ENCODE measurements around the gene XKR8.
"Not testable (repeated sequence)": the region's sequence is repeated elsewhere in the genome, so short reads cannot be mapped to it uniquely, and the experiment has no call there.

Gene XKR8

DNA sequence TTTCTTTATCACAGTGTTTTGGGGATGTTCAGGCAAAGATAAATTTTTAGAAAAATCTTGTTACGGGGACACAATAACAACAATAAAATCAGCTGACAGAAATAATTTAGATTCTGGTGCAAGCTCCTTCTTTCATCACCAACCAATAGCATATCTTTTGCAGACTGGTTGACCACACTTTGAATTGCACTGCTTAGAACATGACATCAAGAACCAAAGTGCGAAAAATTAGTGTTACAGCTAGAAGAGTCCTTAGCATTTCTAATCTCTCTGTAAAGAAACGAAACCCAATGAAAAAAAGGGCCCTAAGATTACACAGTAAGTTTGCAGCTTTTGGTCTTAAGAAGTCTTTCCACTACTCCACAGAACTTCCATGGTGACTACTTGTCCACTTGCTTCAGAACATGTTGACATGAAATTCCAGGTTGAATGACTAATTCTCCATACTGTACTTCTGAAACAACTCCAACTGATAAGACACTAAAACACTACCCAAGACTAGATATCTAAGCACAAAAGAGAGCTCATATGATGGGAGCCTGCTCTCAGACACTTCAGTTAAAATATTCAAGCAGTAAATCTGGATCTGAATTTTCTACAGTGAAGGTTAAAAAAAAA, 31.3 kb downstream of the XKR8 start:
- DNase-seq (ENCODE audit: low read depth) = no peak

DNA sequence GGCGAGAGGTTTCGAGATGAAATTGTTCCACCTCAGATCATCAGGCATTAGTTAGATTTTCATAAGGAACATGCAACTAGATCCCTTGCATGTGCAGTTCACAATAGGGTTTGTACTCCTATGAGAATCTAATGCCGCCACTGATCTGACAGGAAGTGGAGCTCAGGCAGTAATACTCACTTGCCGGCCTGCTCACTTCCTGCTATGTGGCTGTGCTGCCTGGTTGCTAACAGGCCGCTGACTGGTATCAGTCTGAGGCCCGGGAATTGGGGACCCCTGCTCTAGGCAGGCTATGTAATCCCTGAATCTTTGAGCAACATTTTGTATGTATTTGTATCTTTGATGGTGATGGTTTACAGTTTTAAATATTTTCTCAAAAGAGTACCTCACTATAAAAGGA, 32.5 kb downstream of the XKR8 start:
- no peak for DNase-seq (ENCODE audit: low read depth)

DNA sequence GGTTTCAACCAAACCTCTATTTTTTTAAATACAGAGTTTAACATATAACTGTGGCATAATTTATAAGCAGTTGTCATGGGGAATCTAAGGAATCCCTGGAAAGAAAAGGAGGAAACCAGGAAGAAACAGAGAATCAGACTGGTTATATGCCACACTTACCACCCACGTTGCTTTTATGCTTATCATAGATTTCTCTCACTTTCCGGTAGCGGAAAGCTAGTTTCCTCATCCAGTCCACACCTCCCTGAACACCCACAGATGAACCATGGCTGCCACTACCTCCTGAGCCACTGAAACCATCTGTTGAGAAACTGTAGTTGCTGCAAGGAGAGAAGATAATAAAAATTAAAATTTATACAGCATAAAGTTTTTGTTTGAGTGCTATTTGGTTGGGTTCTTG, 33.5 kb downstream of the XKR8 start:
- no peak for DNase-seq (ENCODE audit: low read depth)

DNA sequence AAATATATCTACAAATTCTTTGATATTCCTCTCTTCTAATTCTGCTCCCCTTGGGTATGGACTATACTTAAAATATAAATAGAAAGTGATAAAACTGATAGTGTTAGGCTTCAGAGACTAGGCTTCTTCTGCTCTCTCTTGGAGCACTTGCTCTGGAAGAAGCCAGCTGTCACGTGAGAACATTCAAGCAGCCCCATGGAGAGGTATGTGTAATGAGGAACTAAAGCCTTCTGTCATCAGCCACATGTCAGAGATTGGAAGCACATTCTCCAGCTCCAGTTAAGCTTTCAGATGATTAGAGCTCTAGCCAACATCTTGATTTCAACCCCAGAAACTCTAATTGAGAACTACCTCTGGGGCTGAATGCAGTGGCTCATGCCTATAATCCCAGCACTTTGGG, 34.3 kb downstream of the XKR8 start:
- DNase-seq (ENCODE audit: low read depth) = no peak

DNA sequence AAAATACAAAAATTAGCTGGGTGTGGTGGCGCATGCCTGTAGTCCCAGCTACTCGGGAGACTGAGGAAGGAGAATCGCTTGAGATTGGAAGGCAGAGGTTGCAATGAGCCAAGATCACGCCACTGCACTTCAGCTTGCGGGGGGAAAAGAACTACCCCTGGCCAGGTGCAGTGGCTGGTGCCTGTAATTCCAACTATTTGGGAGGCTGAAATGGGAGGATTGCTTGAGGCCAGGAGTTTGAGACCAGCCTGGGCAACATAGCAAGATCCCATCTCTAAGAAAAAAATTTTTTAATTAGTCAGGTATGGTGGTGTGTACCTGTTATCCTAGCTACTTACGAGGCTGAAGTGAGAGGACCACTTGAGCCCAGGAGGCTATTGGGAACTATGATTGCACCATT, 34.8 kb downstream of the XKR8 start:
- DNase-seq (ENCODE audit: low read depth) = not testable (repeated sequence)

DNA sequence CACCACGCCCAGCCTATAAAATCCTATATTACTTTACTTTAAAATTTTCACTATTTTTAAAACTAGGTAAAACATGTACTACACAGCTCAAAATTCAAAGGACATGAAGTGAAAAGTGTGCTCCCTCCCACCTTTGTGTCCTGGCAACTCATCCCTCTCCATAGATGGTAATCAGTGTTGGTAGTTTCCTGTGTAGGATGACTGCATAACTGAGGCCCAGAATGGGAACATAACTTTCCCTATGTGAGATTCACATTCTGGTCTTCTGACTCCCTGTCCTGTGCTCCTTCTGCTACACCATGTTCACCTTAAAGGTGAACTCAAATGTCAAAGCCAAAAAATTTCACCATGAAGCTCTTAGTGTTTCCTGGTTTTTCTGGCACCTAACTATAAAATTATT, 39.3 kb downstream of the XKR8 start:
- DNase-seq (ENCODE audit: low read depth) = no peak

DNA sequence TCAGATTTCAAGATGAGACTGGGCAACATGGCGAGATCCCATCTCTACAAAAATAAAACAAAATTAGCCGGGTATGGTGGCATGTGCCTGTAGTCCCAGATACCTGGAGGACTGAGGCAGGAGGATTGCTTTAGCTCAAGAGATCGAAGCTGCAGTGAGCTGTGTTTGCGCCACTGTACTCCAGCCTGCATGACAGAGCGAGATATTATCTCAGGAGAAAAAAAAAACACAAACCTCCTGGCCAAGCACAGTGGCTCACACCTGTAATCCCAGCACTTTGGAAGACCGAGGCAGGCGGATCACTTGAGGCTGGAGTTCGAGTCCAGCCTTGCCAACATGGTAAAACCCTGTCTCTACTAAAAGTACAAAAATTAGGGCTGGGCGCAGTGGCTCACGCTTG, 42.8 kb downstream of the XKR8 start:
- no peak for DNase-seq (ENCODE audit: low read depth)

DNA sequence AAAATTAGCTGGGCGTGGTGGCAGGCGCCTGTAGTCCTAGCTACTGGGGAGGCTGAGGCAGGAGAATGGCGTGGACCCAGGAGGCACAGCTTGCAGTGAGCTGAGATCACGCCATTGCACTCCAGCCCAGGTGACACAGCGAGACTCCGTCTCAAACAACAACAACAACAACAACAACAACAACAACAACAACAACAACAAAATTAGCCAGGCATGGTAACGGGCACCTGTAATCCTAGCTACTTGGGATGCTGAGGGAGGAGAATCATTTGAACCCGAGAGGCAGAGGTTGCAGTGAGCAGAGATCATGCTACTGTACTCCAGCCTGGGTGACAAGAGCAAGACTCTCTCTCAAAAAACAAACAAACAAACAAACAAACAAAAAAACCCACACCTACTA, 43.3 kb downstream of the XKR8 start:
- DNase-seq (ENCODE audit: low read depth) = not testable (repeated sequence)

DNA sequence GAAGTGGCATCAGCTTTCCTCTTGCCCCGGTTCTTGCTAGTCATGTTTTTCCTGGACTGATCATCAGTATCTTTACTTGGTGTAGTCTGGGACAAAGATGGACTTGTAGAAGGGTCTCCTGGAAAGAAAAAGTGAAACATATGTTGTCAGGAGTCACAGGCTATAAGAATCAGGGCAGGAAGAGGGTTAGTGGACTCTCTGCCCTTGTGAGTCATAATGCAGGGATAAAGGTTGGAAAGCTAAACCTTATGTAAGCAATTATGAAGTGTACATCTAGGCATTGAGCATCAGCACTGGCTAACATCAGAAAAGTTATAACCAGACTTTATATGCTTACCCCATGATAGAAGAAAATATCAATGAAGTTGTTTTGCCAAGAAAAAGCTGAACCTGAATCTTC, 51.2 kb downstream of the XKR8 start:
- DNase-seq (ENCODE audit: low read depth) = no peak

Data from HS-27A (cell line).